WTC11 (cell line): ENCODE measurements around the gene JMJD6. TPM values are rescaled to one million over a fixed set of nuclear protein-coding genes. Genes with fewer than 3 reads are reported as not detected.

Source experiments
- ATAC-seq: fragments of 200-7000 bp; cut with Tn5 transposase; 2 replicates; pipeline ENCODE4 v1.10.0; 2021; ENCODE audit warnings: mild to moderate bottlenecking, moderate library complexity
- CTCF ChIA-PET: fragments of 300-600 bp; sonication (Branson Sonifier 250); formaldehyde crosslinking; loops from one replicate; lab custom pipeline; 2021; ENCODE audit warnings: antibody characterized with exemption; lab: Charles Lee
- POLR2A ChIA-PET: fragments of 350-600 bp; sonication (Branson Sonifier 250); formaldehyde crosslinking; loops from one replicate; lab custom pipeline; 2021; ENCODE audit warnings: antibody characterized with exemption; lab: Charles Lee
- DNase-seq: peaks from one replicate; pipeline ENCODE4 v3.0.0; 2021; ENCODE audit warnings: low spot score
- H3K27ac Mint-ChIP-seq: 2 replicates; pipeline ENCODE4 v1.8.0; 2021; ENCODE audit warnings: mixed read lengths
- H3K27me3 Mint-ChIP-seq: 2 replicates; pipeline ENCODE4 v1.8.0; 2021; ENCODE audit warnings: low read depth, mild to moderate bottlenecking, moderate library complexity, mixed read lengths
- H3K36me3 Mint-ChIP-seq: 2 replicates; pipeline ENCODE4 v1.8.0; 2021; ENCODE audit warnings: mixed read lengths
- H3K4me1 Mint-ChIP-seq: 2 replicates; pipeline ENCODE4 v1.8.0; 2022; ENCODE audit warnings: mixed read lengths
- H3K4me3 Mint-ChIP-seq: 2 replicates; pipeline ENCODE4 v1.8.0; 2021; ENCODE audit warnings: mild to moderate bottlenecking, moderate library complexity, mixed read lengths
- H3K9me3 Mint-ChIP-seq: 2 replicates; pipeline ENCODE4 v1.8.0; 2021; ENCODE audit warnings: mixed read lengths
- ATF3 ChIP-seq: sonication (generic); formaldehyde crosslinking; conservative IDR thresholded peaks from 2 replicates; pipeline ENCODE4 v1.8.1; 2022; ENCODE audit warnings: mild to moderate bottlenecking, missing genetic modification reagents
- CREM ChIP-seq: sonication (generic); formaldehyde crosslinking; IDR thresholded peaks from 2 replicates; pipeline ENCODE4 v1.8.1; 2022; ENCODE audit warnings: mild to moderate bottlenecking, missing genetic modification reagents, moderate library complexity
- E2F4 ChIP-seq: sonication (generic); formaldehyde crosslinking; IDR thresholded peaks from 2 replicates; pipeline ENCODE4 v1.8.1; 2022; ENCODE audit warnings: low read depth, mild to moderate bottlenecking, moderate library complexity, missing genetic modification reagents, borderline replicate concordance
- ERG ChIP-seq: fragments of 250-450 bp; sonication (Bioruptor Pico); IDR thresholded peaks from 2 replicates; pipeline ENCODE4 v1.8.0; 2021; ENCODE audit warnings: mild to moderate bottlenecking
- FOXK1 ChIP-seq: sonication (generic); formaldehyde crosslinking; IDR thresholded peaks from 2 replicates; pipeline ENCODE4 v1.8.0; 2022; ENCODE audit warnings: mild to moderate bottlenecking, moderate library complexity, missing genetic modification reagents
- GRHL2 ChIP-seq: fragments of 250-450 bp; sonication (Bioruptor Pico); IDR thresholded peaks from 2 replicates; pipeline ENCODE4 v1.8.0; 2022; ENCODE audit warnings: mild to moderate bottlenecking, moderate library complexity; ENCODE audit not compliant: insufficient replicate concordance, severe bottlenecking
- GTF2I ChIP-seq: fragments of 250-450 bp; sonication (Bioruptor Pico); conservative IDR thresholded peaks from 2 replicates; pipeline ENCODE4 v1.4.0; 2021; ENCODE audit warnings: mild to moderate bottlenecking
- HMGXB4 ChIP-seq: sonication (generic); formaldehyde crosslinking; IDR thresholded peaks from 2 replicates; pipeline ENCODE4 v1.8.1; 2023; ENCODE audit warnings: mild to moderate bottlenecking, moderate library complexity, missing genetic modification reagents
- KAT7 ChIP-seq: sonication (generic); formaldehyde crosslinking; IDR thresholded peaks from 2 replicates; pipeline ENCODE4 v1.8.1; 2023; ENCODE audit warnings: missing genetic modification reagents, mild to moderate bottlenecking, borderline replicate concordance
- MYBL2 ChIP-seq: sonication (generic); formaldehyde crosslinking; IDR thresholded peaks from 2 replicates; pipeline ENCODE4 v1.8.1; 2023; ENCODE audit warnings: mild to moderate bottlenecking, moderate library complexity, missing genetic modification reagents
- NFATC4 ChIP-seq: fragments of 250-450 bp; sonication (Bioruptor Pico); IDR thresholded peaks from 2 replicates; pipeline ENCODE4 v1.9.0; 2021; ENCODE audit warnings: mild to moderate bottlenecking
- NFE2L1 ChIP-seq: sonication (generic); formaldehyde crosslinking; IDR thresholded peaks from 2 replicates; pipeline ENCODE4 v1.8.1; 2023; ENCODE audit warnings: missing genetic modification reagents
- NR1H2 ChIP-seq: sonication (generic); formaldehyde crosslinking; IDR thresholded peaks from 2 replicates; pipeline ENCODE4 v1.9.0; 2021; ENCODE audit warnings: mild to moderate bottlenecking, moderate library complexity, missing genetic modification reagents
- NR3C1 ChIP-seq: sonication (generic); formaldehyde crosslinking; conservative IDR thresholded peaks from 2 replicates; pipeline ENCODE4 v1.8.1; 2023; ENCODE audit warnings: low read depth, mild to moderate bottlenecking, missing genetic modification reagents
- SOX15 ChIP-seq: fragments of 250-450 bp; sonication (Bioruptor Pico); IDR thresholded peaks from 2 replicates; pipeline ENCODE4 v1.9.0; 2021; ENCODE audit warnings: mild to moderate bottlenecking
- SP1 ChIP-seq: sonication (generic); formaldehyde crosslinking; conservative IDR thresholded peaks from 2 replicates; pipeline ENCODE4 v1.8.1; 2022; ENCODE audit warnings: missing genetic modification reagents
- TEAD1 ChIP-seq: sonication (generic); formaldehyde crosslinking; IDR thresholded peaks from 2 replicates; pipeline ENCODE4 v1.8.0; 2022; ENCODE audit warnings: mild to moderate bottlenecking, missing genetic modification reagents
- TEAD4 ChIP-seq: sonication (generic); formaldehyde crosslinking; IDR thresholded peaks from 2 replicates; pipeline ENCODE4 v1.8.0; 2022; ENCODE audit warnings: mild to moderate bottlenecking, missing genetic modification reagents
- TP53 ChIP-seq: sonication (generic); formaldehyde crosslinking; IDR thresholded peaks from 2 replicates; pipeline ENCODE4 v1.8.1; 2023; ENCODE audit warnings: mild to moderate bottlenecking, missing genetic modification reagents
- USF2 ChIP-seq: sonication (generic); formaldehyde crosslinking; IDR thresholded peaks from 2 replicates; pipeline ENCODE4 v1.8.1; 2023; ENCODE audit warnings: mild to moderate bottlenecking, missing genetic modification reagents, moderate library complexity
- ZMAT4 ChIP-seq: fragments of 250-450 bp; sonication (Bioruptor Pico); IDR thresholded peaks from 2 replicates; pipeline ENCODE4 v1.9.0; 2021; ENCODE audit warnings: mild to moderate bottlenecking
- ZNF232 ChIP-seq: sonication (generic); formaldehyde crosslinking; IDR thresholded peaks from 2 replicates; pipeline ENCODE4 v1.8.0; 2022; ENCODE audit warnings: mild to moderate bottlenecking, missing genetic modification reagents
- ZNF425 ChIP-seq: fragments of 250-450 bp; sonication (Bioruptor Pico); conservative IDR thresholded peaks from 2 replicates; pipeline ENCODE4 v1.9.0; 2021; ENCODE audit warnings: mild to moderate bottlenecking
- ZNF512 ChIP-seq: sonication (generic); formaldehyde crosslinking; IDR thresholded peaks from 2 replicates; pipeline ENCODE4 v1.8.1; 2022; ENCODE audit warnings: missing genetic modification reagents, borderline replicate concordance
- ZNF671 ChIP-seq: fragments of 250-450 bp; sonication (Bioruptor Pico); IDR thresholded peaks from 2 replicates; pipeline ENCODE4 v1.8.0; 2021; ENCODE audit warnings: mild to moderate bottlenecking
- total RNA-seq: library from RNA; stranded (reverse); gene quantifications from 3 replicates; pipeline ENCODE4 v1.2.3, GENCODE V29; 2021

The JMJD6 gene
- total RNA-seq, 1 experiment from 2014 or later = 21.6 TPM

- ChIA-PET POLR2A (no interaction called here), CTCF (interaction anchor here (0.6 kb wide), 1 partner anchor 388 kb away, joined by 4 read pairs; no protein-coding TSS in a partner anchor)
- Mint-ChIP-seq H3K9me3 (peaks cover 5% of the 10 kb centered on the region; the same call in 1 of the 2 replicates), H3K4me3 (no peak overlapping the region), H3K27ac (0 out of 2 replicates have a peak overlapping the region, but pooled peaks have one; percentile 34), H3K36me3 (peaks cover 31% of the 10 kb centered on the region), H3K27me3 (no peaks in the 10 kb centered on the region), H3K4me1 (no peaks in the 10 kb centered on the region)
- no peak for TF ChIP-seq NFATC4 (CRISPR knock-in tag)
- TF ChIP-seq TEAD1 (CRISPR knock-in tag) = no peak
- TF ChIP-seq HMGXB4 (CRISPR knock-in tag) = no peak
- no peak for TF ChIP-seq ZNF671 (CRISPR knock-in tag)
- TF ChIP-seq ZNF425 = no peak
- no peak for TF ChIP-seq GRHL2 (CRISPR knock-in tag)
- no peak for TF ChIP-seq SP1 (CRISPR knock-in tag)
- TF ChIP-seq ZMAT4 (CRISPR knock-in tag) = no peak
- DNase-seq (no peak), ATAC-seq (no peak)
These were observed 46.6 kb upstream of the JMJD6 start for GRCh38 chr17:76772842-76773525.

- Mint-ChIP-seq H3K36me3 (peaks cover 29% of the 10 kb centered on the region), H3K27me3 (no peaks in the 10 kb centered on the region), H3K4me3 (no peak overlapping the region), H3K4me1 (peaks cover 7% of the 10 kb centered on the region), H3K27ac (no peak overlapping the region), H3K9me3 (0 out of 2 replicates have a peak, but pooled peaks cover 4% of the 10 kb centered on the region)
- POLR2A ChIA-PET = no interaction called here
- CTCF ChIA-PET = interaction anchor here (0.9 kb wide), 1 partner anchor 126 kb away, joined by 3 read pairs; no protein-coding TSS in a partner anchor
- ATAC-seq (no peak), DNase-seq (no peak)
- no peak for TF ChIP-seq E2F4
- TF ChIP-seq NFE2L1 = no peak
- no peak for TF ChIP-seq SOX15 (CRISPR knock-in tag)
- TF ChIP-seq NR3C1 (CRISPR knock-in tag) = no peak
- no peak for TF ChIP-seq NR1H2 (CRISPR knock-in tag)
- TF ChIP-seq GTF2I (CRISPR knock-in tag) = no peak
- TF ChIP-seq KAT7 (CRISPR knock-in tag) = no peak
- TF ChIP-seq ATF3 (CRISPR knock-in tag) = no peak
- TF ChIP-seq FOXK1 (CRISPR knock-in tag) = no peak
- no peak for TF ChIP-seq USF2 (CRISPR knock-in tag)
- no peak for TF ChIP-seq TEAD4 (CRISPR knock-in tag)
- no peak for TF ChIP-seq MYBL2 (CRISPR knock-in tag)
- TF ChIP-seq CREM (CRISPR knock-in tag) = no peak
- no peak for TF ChIP-seq ERG (CRISPR knock-in tag)
- TF ChIP-seq TP53 (CRISPR knock-in tag) = no peak
- TF ChIP-seq ZNF512 (CRISPR knock-in tag) = no peak
- no peak for TF ChIP-seq ZNF232 (CRISPR knock-in tag)
These were observed 32.2 kb upstream of the JMJD6 start for GRCh38 chr17:76758570-76758969.
